NB4 (cell line): ENCODE data around the gene LIX1L.

ENCODE experiments used
- CTCF ChIP-seq: IDR thresholded peaks from one replicate; pipeline ENCODE4 v1.5.1; 2012; ENCODE audit warnings: low read depth, low read length
- TF ChIP-seq, protein P1 (sequence below): IDR thresholded peaks from 2 replicates; pipeline ENCODE4 v1.6.1; 2011; ENCODE audit warnings: low read depth, low read length

DNA sequence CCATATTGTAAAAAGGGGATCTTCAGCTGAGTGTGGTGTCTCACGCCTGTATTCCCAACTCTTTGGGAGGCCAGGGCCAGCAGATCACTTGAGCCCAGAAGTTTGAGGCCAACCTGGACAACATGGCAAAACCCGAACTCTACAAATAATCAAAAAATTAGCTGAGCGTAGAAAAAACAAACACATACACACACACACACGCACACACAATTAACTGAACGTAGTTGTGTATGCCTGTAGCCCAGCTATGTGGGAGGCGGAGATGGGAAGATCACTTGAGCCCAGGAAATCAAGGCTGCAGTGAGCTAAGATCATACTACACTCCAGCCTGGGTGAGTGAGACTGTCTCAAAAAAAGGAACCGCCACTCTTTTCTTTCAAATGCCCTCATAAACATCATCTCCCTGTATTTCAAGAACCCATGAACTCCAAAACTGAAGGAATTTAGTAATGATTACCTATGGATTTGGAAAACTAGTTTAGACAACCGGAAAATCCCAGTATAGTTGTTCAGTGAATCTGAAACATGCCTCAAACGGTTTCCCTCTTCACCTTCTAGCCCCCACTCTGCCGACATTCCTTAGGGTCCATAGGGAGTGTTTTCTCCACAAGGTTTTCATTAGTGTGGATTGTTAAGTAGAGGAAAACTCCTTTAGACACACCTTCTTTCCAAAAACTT lies 34.1 kb upstream of the LIX1L start:
- no peak for TF ChIP-seq CTCF
- TF ChIP-seq, protein P1, sequence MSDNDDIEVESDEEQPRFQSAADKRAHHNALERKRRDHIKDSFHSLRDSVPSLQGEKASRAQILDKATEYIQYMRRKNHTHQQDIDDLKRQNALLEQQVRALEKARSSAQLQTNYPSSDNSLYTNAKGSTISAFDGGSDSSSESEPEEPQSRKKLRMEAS = no peak
